RWPE2 (cell line): Measurements from ENCODE around the gene GRIK3.

ENCODE experiments used
- ATAC-seq: fragments of 200-7000 bp; cut with Tn5 transposase; 3 replicates; pipeline ENCODE4 v1.9.1; 2021; ENCODE audit warnings: low read depth
- DNase-seq: peaks from one replicate; pipeline ENCODE4 v3.0.0-alpha.2; 2020; ENCODE audit warnings: low spot score
- H3K27ac ChIP-seq: fragments of 450-650 bp; 2 replicates; pipeline ENCODE4 v1.5.1; 2017; ENCODE audit warnings: mild to moderate bottlenecking; ENCODE audit not compliant: poor library complexity, severe bottlenecking
- H3K27me3 ChIP-seq: fragments of 250-450 bp; sonication (Bioruptor Pico); 2 replicates; pipeline ENCODE4 v1.5.1; 2021; ENCODE audit warnings: mild to moderate bottlenecking, moderate library complexity; ENCODE audit not compliant: insufficient read depth, poor library complexity, severe bottlenecking
- H3K36me3 ChIP-seq: fragments of 250-450 bp; sonication (Bioruptor Pico); 2 replicates; pipeline ENCODE4 v1.5.1; 2020; ENCODE audit warnings: low read depth, mild to moderate bottlenecking, moderate library complexity
- H3K4me1 ChIP-seq: fragments of 250-450 bp; sonication (Bioruptor Pico); 2 replicates; pipeline ENCODE4 v1.5.1; 2021; ENCODE audit warnings: mild to moderate bottlenecking, moderate library complexity; ENCODE audit not compliant: insufficient read depth, poor library complexity, severe bottlenecking
- H3K4me3 ChIP-seq: fragments of 250-450 bp; sonication (Bioruptor Pico); 2 replicates; pipeline ENCODE4 v1.5.1; 2021; ENCODE audit warnings: mild to moderate bottlenecking, moderate library complexity; ENCODE audit not compliant: severe bottlenecking
- H3K9me3 ChIP-seq: fragments of 250-450 bp; sonication (Bioruptor Pico); 2 replicates; pipeline ENCODE4 v1.5.1; 2021; ENCODE audit warnings: mild to moderate bottlenecking, moderate library complexity; ENCODE audit not compliant: severe bottlenecking
- TF ChIP-seq, protein P1 (sequence below): fragments of 450-650 bp; IDR thresholded peaks from one replicate; pipeline ENCODE4 v1.5.1; 2017; ENCODE audit warnings: mild to moderate bottlenecking, moderate library complexity; ENCODE audit not compliant: poor library complexity, severe bottlenecking

GRIK3 gene

DNA sequence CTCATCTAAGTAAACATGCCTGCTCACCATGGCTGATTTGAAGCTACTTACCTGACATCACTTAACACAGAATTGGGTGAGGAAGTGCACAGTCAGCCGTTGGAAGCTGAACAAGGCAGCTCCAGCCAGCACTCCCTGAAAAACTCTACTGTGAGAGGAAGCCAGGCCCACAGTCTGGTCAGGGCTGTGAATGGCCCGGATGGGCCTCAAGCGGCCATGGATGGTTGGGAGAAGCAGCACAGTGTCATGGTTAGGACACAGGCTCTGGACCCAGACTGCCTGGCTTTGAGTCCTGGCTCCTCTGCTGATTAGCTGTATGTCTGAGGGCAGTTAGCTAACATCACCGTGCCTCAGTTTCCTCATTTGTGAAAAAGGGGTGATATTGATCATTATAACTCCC, 267.8 kb downstream of the GRIK3 start:
- Histone ChIP-seq H3K4me3 (no peak overlapping the region), H3K27ac (no peak overlapping the region), H3K4me1 (no peaks in the 10 kb centered on the region), H3K36me3 (no peaks in the 10 kb centered on the region), H3K27me3 (peaks cover 22% of the 10 kb centered on the region), H3K9me3 (no peaks in the 10 kb centered on the region)
- ATAC-seq (no peak), DNase-seq (no peak)
- TF ChIP-seq, protein P1, sequence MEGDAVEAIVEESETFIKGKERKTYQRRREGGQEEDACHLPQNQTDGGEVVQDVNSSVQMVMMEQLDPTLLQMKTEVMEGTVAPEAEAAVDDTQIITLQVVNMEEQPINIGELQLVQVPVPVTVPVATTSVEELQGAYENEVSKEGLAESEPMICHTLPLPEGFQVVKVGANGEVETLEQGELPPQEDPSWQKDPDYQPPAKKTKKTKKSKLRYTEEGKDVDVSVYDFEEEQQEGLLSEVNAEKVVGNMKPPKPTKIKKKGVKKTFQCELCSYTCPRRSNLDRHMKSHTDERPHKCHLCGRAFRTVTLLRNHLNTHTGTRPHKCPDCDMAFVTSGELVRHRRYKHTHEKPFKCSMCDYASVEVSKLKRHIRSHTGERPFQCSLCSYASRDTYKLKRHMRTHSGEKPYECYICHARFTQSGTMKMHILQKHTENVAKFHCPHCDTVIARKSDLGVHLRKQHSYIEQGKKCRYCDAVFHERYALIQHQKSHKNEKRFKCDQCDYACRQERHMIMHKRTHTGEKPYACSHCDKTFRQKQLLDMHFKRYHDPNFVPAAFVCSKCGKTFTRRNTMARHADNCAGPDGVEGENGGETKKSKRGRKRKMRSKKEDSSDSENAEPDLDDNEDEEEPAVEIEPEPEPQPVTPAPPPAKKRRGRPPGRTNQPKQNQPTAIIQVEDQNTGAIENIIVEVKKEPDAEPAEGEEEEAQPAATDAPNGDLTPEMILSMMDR, result no peak

GRCh38 chr1:36765785-36766300, 268.5 kb downstream of the GRIK3 start:
- no peaks in the 10 kb centered on the region for H3K4me1 ChIP-seq
- TF ChIP-seq, protein P1, result no peak
- H3K27me3 ChIP-seq, result peaks cover 15% of the 10 kb centered on the region
- ATAC-seq (no peak), DNase-seq (peak; percentile 19)
- no peak overlapping the region for H3K27ac ChIP-seq
- no peak overlapping the region for H3K4me3 ChIP-seq
- no peaks in the 10 kb centered on the region for H3K36me3 ChIP-seq
- H3K9me3 ChIP-seq, result no peaks in the 10 kb centered on the region

DNA sequence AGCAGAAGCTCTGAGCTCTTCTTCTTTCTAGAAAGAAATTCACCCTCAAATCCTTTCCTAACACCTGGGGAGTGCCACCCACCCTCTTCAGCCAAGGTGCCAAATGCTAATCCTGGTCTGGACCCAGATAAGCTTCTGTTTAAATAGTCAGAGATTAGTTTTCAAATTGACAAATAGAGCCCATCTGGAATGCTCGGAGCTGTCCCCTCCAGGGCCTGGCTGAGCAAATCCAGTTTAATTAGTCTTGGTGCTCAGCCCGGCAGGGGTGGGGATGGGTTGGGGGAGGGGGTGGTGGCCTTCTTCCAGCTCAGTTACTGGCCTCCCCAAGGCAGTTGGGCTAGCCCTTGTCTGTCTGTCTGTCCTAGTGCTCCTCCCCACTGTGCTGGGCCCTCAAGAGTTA, 269.5 kb downstream of the GRIK3 start:
- Histone ChIP-seq H3K27ac (no peak overlapping the region), H3K9me3 (no peaks in the 10 kb centered on the region), H3K4me3 (no peak overlapping the region), H3K36me3 (no peaks in the 10 kb centered on the region), H3K4me1 (no peaks in the 10 kb centered on the region), H3K27me3 (peaks cover 5% of the 10 kb centered on the region)
- ATAC-seq (no peak), DNase-seq (no peak)
- TF ChIP-seq, protein P1, result no peak

DNA sequence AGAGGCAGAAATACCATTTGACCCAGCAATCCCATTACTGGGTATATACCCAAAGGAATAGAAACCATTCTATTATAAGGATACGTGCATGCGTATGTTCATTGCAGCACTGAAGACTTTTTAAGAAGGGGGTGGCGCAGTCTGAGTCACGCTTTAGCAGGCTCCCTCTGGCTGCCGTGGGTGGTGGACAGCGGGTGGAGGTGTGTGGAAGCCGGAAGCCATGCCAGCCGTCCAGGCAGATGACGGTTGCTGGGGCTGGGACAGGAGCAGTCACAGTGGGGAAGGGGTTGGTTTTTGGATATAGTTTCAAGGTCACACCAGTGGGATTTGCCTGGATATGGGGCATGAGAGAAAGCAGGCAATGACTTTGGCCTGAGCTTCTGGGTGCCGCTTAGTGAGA, 270.5 kb downstream of the GRIK3 start:
- ATAC-seq (no peak), DNase-seq (no peak)
- Histone ChIP-seq H3K27ac (no peak overlapping the region), H3K27me3 (no peaks in the 10 kb centered on the region), H3K4me1 (no peaks in the 10 kb centered on the region), H3K9me3 (no peaks in the 10 kb centered on the region), H3K36me3 (no peaks in the 10 kb centered on the region), H3K4me3 (no peak overlapping the region)
- TF ChIP-seq, protein P1, result no peak

GRCh38 chr1:36762174-36762573, 272.1 kb downstream of the GRIK3 start:
- no peak overlapping the region for H3K27ac ChIP-seq
- H3K4me3 ChIP-seq, result no peak overlapping the region
- TF ChIP-seq, protein P1, result no peak
- DNase-seq, result no peak
- ATAC-seq, result no peak
- H3K4me1 ChIP-seq, result no peaks in the 10 kb centered on the region
- no peaks in the 10 kb centered on the region for H3K27me3 ChIP-seq
- no peaks in the 10 kb centered on the region for H3K9me3 ChIP-seq
- no peaks in the 10 kb centered on the region for H3K36me3 ChIP-seq
